IPS-20b (cell line): Measurements from ENCODE around the gene NGEF.

Source experiments
- H3K27ac ChIP-seq: one replicate; pipeline ENCODE4 v1.5.1; 2013; ENCODE audit warnings: low read length
- H3K27me3 ChIP-seq: 2 replicates; pipeline ENCODE4 v1.6.1; 2013; ENCODE audit warnings: mild to moderate bottlenecking, low read length, inconsistent platforms; ENCODE audit not compliant: insufficient read depth
- H3K36me3 ChIP-seq: 2 replicates; pipeline ENCODE4 v1.6.1; 2013; ENCODE audit warnings: low read depth, mild to moderate bottlenecking, inconsistent platforms, low read length, moderate library complexity; ENCODE audit not compliant: insufficient read depth
- H3K4me1 ChIP-seq: 2 replicates; pipeline ENCODE4 v1.6.1; 2013; ENCODE audit warnings: mild to moderate bottlenecking, control low read depth, inconsistent platforms, low read length, moderate library complexity; ENCODE audit not compliant: insufficient read depth
- H3K4me3 ChIP-seq: 2 replicates; pipeline ENCODE4 v1.5.1; 2013; ENCODE audit warnings: mild to moderate bottlenecking, low read length, inconsistent platforms
- H3K9ac ChIP-seq: 2 replicates; pipeline ENCODE4 v1.6.1; 2013; ENCODE audit warnings: low read depth, mild to moderate bottlenecking, inconsistent platforms, low read length, moderate library complexity
- H3K9me3 ChIP-seq: 2 replicates; pipeline ENCODE4 v1.6.1; 2013; ENCODE audit warnings: mild to moderate bottlenecking, low read depth, low read length, inconsistent platforms; ENCODE audit not compliant: insufficient read depth

Gene NGEF

DNA sequence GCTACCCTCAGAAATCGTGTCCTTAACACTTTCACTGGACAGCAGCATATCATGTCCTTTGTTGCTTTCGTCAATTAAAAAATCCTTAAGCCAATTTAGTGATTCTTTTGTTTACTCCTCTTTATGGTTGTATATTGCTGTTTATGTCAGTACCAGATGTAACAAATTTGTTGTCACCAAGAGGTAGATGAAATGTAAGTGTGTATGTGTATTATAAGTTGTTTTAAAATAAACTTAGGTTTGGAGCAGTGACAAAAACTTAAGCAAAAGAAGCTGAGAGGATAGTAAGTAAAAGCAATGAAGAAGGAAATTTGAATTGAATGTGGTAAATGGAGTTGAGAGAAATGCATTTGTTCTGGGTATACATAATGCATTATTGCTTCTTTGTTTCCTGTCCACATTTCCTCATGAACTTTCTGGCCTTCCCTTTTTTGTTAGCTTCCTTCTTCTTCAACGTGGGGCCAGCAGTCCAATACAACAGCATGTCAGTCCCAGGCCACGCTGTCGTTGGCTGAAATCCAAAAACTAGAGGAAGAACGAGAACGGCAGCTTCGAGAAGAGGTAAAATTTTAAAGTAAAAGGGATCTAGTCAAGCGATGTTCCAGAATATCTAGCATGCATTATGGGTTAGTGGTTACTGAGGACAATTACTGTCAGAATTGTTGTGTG is 173.5 kb downstream of the NGEF start:
- Histone ChIP-seq H3K9me3 (no peaks in the 10 kb centered on the region), H3K27ac (no peak overlapping the region), H3K36me3 (peaks cover 85% of the 10 kb centered on the region), H3K4me1 (no peaks in the 10 kb centered on the region), H3K9ac (no peak overlapping the region), H3K4me3 (no peak overlapping the region), H3K27me3 (no peaks in the 10 kb centered on the region)

DNA sequence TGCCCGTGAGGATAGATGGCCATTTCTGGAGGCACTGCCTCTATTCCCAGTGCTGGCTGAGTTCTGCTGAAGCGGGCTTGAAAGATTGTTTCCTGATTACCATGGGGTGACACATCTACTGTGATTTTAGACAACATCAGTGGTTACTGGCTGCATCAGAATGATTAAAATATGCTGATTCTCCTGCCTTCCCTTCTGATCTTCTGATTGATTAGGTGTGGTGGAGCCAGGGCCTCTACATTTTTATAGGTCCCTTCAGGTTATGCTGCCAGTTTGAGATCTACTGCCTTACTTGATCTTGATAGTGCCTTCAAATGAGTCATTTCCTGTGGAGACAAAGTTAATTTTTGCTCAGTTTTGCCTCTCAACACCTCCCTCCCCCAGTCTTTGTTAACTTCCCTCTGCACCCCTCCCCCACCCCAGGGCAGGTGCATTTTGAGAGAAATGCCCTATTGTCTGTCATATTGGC is 174.6 kb downstream of the NGEF start:
- H3K4me1 ChIP-seq, result no peaks in the 10 kb centered on the region
- no peak overlapping the region for H3K4me3 ChIP-seq
- no peaks in the 10 kb centered on the region for H3K9me3 ChIP-seq
- no peak overlapping the region for H3K27ac ChIP-seq
- no peak overlapping the region for H3K9ac ChIP-seq
- H3K36me3 ChIP-seq, result peaks cover 86% of the 10 kb centered on the region
- H3K27me3 ChIP-seq, result no peaks in the 10 kb centered on the region

DNA sequence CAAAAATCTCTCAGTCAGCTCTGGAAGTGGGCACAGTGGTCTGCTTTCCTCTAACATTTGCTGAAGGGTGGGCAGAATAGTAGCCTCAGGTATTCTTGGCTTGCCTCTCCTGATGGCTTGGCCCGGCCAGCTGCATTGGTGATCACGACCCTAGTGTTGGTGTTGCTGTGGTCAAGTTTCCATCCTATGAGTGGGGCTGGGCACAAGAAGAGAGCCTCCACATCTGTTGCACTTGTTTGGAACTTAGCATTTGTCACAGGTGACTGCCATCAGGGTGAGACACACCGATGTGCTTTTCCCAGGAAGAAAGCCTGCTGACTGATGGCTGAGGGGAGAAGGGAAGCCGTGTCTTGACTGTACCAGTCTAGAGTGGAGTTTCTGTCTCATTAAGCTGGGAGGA is 176.1 kb downstream of the NGEF start:
- H3K9me3 ChIP-seq, result no peaks in the 10 kb centered on the region
- no peak overlapping the region for H3K27ac ChIP-seq
- no peak overlapping the region for H3K9ac ChIP-seq
- no peaks in the 10 kb centered on the region for H3K4me1 ChIP-seq
- H3K36me3 ChIP-seq, result peaks cover 90% of the 10 kb centered on the region
- no peaks in the 10 kb centered on the region for H3K27me3 ChIP-seq
- no peak overlapping the region for H3K4me3 ChIP-seq

DNA sequence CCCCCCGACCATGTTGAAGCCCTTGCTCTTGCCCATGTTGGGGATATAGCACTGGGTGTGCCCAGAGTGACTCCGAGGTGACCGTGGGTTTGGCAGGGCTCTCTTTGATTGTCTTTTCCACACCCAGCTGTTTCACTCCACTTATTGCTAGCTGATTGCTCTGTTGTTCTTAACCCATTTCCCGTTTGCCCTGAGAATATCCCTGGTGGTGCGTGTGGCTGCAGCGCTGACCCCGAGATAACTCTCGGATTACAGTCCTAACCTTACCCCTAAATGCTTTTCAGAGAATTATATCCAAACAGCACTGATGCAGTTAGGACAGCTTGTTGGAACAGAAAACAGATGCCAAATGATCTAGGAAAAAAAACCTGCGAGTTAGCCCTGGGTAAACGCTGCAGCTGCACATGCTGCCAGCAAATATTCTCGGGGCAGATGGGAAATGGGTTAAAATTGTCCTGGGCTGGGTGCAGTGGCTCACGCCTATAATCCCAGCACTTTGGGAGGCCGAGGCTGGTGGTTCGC is 177.3 kb downstream of the NGEF start:
- Histone ChIP-seq H3K27ac (no peak overlapping the region), H3K36me3 (peaks cover 92% of the 10 kb centered on the region)

DNA sequence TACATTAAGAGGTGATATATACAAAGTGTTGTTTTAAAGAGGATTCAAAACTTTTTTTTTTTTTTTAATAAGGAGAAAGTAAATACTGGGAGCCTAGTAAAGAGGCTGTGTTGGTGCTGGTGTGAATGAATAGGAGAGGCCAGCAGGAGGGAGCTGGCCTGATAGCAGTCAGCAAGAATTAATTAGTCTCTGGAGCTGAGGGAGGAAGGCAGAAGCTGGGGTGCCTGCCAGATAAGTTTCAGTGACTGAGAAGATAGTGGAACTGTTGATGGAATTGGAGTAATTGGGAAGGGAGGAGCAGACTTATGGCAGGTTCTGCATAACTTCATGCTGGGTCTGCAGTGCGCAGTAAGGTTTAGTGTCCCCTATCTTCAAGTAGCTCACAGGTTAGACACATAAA is 179.2 kb downstream of the NGEF start:
- no peak overlapping the region for H3K27ac ChIP-seq
- H3K4me1 ChIP-seq, result no peaks in the 10 kb centered on the region
- H3K9ac ChIP-seq, result no peak overlapping the region
- H3K27me3 ChIP-seq, result no peaks in the 10 kb centered on the region
- peaks cover 91% of the 10 kb centered on the region for H3K36me3 ChIP-seq
- no peak overlapping the region for H3K4me3 ChIP-seq
- H3K9me3 ChIP-seq, result no peaks in the 10 kb centered on the region

More for the DNA sequence above, 177.3 kb downstream of the NGEF start:
- H3K9me3 ChIP-seq, result no peaks in the 10 kb centered on the region
- no peak overlapping the region for H3K9ac ChIP-seq
- no peaks in the 10 kb centered on the region for H3K4me1 ChIP-seq
- no peaks in the 10 kb centered on the region for H3K27me3 ChIP-seq
- no peak overlapping the region for H3K4me3 ChIP-seq

DNA sequence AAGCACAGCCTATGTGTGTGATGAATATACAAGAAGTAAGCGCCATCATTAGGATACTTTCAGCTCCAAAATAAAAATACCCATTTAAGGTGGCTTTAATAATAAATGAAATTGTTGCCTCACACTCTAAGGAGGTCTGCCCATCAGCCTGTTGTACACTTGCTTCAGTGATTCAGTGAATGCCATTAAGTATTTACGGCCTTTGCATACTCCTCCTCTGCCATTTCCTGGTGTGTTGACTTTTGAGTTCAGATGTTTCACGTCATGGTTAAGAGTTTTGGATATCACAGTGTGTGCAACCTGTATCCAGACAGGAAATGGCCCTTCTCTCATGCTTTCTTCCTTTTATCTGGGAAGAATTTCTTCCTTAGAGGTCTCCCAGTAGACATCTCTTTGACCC is 181.6 kb downstream of the NGEF start:
- Histone ChIP-seq H3K36me3 (peaks cover 77% of the 10 kb centered on the region), H3K9me3 (no peaks in the 10 kb centered on the region), H3K27me3 (no peaks in the 10 kb centered on the region), H3K27ac (no peak overlapping the region), H3K9ac (no peak overlapping the region), H3K4me3 (no peak overlapping the region), H3K4me1 (no peaks in the 10 kb centered on the region)

DNA sequence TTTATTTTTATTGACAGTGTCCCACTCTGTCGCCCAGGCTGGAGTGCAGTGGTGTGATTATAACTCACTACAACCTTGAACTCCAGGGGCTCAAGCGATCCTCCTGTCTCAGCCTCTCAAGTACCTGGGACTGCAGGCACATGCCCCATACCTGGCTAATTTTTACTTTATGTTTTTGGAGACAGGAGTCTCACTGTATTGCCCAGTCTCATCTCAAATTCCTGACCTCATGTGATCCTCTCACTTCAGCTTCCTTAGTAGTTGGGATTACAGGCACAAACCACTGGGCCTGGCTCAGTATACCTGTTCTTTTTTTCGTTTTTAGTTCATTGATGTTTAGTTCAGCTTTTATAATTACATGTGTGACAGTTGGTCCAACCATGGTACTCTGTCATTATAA is 183.1 kb downstream of the NGEF start:
- Histone ChIP-seq H3K4me3 (no peak overlapping the region), H3K4me1 (no peaks in the 10 kb centered on the region), H3K27ac (no peak overlapping the region), H3K9ac (no peak overlapping the region), H3K9me3 (no peaks in the 10 kb centered on the region), H3K27me3 (no peaks in the 10 kb centered on the region), H3K36me3 (peaks cover 75% of the 10 kb centered on the region)
